Fibroblast of the aortic adventitia (primary cell): ENCODE measurements around the gene CHD6. TPM values are rescaled to one million over a fixed set of nuclear protein-coding genes. Genes with fewer than 3 reads are reported as not detected.

Experiments used
- DNase-seq: peaks from one replicate; pipeline ENCODE4 v3.0.0-alpha.2; 2010; ENCODE audit warnings: low read depth
- H3K4me3 ChIP-seq: 2 replicates; pipeline ENCODE4 v1.5.1; 2011; ENCODE audit warnings: low read depth, mild to moderate bottlenecking, control low read depth, low read length, moderate library complexity
- total RNA-seq: library from RNA; depleted of rRNA; stranded (reverse); fragments of >200 nt; gene quantifications from 2 replicates; pipeline ENCODE4 v1.2.3, GENCODE V29; 2012; ENCODE audit warnings: low replicate concordance
- TF ChIP-seq, protein P1 (sequence below): IDR thresholded peaks from 2 replicates; pipeline ENCODE4 v1.5.1; 2011; ENCODE audit warnings: mild to moderate bottlenecking, low read length, control low read depth, inconsistent platforms; ENCODE audit not compliant: insufficient read depth

The CHD6 gene
- total RNA-seq, 1 donor: 29.7 TPM

DNA sequence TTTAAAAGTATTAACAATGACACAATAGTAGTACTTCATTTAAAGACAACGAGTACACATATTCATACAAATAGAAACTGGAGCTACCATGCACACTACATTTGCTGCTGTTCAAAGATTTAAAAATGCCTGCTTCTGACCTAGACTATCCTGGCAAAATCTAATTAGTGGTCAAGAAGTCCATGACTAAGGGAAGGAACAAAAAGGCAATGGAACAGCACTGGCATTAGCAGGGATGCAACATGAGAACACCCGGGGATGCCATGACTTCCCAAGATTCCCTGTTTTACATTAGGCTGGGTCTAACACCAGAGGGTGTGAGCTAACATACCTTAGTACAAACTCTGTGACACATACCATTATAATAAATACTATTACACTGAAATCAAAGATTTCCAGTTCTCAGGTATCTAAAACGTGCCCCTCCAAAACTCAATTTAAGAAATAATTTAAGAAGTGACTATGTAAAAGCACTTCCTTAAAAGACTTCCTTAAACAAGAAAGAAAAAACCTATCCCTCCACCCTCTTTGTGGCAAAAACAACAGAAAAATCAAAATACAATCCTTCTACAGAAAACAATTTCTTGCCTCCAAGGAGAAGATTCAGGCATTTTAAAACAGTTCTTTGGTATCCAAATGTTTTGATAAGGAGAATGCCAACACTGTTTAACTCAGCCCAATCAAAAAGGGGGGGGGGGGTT is 25.5 kb downstream of the CHD6 start:
- no peak for DNase-seq
- H3K4me3 ChIP-seq: no peak overlapping the region
- TF ChIP-seq, protein P1, sequence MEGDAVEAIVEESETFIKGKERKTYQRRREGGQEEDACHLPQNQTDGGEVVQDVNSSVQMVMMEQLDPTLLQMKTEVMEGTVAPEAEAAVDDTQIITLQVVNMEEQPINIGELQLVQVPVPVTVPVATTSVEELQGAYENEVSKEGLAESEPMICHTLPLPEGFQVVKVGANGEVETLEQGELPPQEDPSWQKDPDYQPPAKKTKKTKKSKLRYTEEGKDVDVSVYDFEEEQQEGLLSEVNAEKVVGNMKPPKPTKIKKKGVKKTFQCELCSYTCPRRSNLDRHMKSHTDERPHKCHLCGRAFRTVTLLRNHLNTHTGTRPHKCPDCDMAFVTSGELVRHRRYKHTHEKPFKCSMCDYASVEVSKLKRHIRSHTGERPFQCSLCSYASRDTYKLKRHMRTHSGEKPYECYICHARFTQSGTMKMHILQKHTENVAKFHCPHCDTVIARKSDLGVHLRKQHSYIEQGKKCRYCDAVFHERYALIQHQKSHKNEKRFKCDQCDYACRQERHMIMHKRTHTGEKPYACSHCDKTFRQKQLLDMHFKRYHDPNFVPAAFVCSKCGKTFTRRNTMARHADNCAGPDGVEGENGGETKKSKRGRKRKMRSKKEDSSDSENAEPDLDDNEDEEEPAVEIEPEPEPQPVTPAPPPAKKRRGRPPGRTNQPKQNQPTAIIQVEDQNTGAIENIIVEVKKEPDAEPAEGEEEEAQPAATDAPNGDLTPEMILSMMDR: no peak

DNA sequence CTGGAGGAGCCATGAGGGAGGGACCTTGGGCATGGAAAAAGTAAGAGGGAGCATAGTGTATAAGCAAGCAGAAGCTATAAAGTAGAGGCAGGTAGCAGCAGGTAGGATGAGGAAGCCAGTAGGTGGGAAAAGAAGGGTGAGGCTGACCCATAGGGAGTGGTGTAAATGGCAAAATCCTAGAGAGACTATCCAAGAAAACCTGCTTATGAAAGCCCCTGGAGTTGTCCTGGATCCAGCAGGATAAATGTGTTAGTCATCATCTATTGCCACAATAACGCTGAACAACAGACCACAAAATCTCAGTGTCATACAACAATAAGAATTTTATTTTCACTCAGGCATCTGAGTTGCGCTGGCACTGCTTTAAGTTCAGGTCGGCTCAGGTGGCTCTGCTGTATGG is 30.2 kb downstream of the CHD6 start:
- peak; percentile 64 for DNase-seq
- H3K4me3 ChIP-seq: no peak overlapping the region
- TF ChIP-seq, protein P1: no peak

DNA sequence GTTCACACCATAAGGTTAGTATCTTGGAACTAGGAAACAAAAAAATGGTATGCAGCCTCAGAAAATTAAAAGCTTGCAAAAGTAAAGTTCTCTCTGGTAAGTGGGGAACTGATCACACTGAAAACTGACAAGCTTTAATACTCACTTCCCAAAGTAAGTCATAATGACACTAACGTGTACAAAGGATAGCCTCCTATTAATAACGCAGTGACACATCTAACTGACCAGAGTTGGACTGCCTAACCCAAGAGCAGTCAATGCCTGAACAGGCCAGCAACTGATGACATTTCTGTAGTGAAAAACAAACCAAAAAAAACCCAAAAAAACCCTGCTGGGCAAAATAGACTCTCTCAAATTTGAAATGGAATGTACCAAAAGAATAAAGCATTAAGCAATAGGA is 30.7 kb downstream of the CHD6 start:
- H3K4me3 ChIP-seq: no peak overlapping the region
- DNase-seq: no peak
- TF ChIP-seq, protein P1: no peak

DNA sequence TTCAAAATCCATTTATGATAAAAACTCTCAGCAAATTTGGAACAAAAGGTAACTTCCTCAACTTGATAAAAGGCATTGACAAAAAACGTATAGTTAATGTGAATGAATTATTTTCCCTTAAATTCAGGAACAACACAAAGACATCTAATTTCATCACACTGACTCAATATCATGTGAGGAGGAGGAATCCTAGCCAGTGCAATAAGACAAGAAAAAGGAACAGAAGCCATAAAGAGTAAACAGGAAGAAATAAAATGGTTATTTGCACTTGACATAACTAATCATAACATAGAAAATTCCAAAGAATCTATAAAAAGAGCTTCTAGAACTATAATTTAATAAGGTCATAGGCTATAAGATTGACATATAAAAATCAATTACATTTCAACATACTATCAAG is 31.4 kb downstream of the CHD6 start:
- TF ChIP-seq, protein P1: no peak

DNA sequence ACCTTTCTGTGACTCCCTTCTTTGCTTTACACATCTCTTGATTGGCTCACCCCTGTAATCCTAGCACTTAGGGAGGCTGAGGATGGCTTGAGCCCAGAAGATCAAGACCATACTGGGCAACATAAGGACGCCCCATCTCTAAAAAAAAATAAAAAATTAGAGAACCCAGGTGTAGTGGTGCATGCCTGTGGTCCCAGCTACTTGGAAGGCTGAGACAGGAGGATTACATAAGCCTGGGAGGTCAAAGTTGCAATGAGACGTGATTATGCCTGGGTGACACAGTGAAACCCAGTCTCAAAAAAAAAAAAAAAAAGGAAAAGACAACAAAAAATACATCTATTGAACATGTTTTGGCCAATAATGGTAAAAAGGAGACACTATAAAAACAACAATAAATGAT is 37.8 kb downstream of the CHD6 start:
- DNase-seq: no peak
- TF ChIP-seq, protein P1: no peak
- no peak overlapping the region for H3K4me3 ChIP-seq

More for the DNA sequence above, 31.4 kb downstream of the CHD6 start:
- DNase-seq: no peak
- H3K4me3 ChIP-seq: no peak overlapping the region

DNA sequence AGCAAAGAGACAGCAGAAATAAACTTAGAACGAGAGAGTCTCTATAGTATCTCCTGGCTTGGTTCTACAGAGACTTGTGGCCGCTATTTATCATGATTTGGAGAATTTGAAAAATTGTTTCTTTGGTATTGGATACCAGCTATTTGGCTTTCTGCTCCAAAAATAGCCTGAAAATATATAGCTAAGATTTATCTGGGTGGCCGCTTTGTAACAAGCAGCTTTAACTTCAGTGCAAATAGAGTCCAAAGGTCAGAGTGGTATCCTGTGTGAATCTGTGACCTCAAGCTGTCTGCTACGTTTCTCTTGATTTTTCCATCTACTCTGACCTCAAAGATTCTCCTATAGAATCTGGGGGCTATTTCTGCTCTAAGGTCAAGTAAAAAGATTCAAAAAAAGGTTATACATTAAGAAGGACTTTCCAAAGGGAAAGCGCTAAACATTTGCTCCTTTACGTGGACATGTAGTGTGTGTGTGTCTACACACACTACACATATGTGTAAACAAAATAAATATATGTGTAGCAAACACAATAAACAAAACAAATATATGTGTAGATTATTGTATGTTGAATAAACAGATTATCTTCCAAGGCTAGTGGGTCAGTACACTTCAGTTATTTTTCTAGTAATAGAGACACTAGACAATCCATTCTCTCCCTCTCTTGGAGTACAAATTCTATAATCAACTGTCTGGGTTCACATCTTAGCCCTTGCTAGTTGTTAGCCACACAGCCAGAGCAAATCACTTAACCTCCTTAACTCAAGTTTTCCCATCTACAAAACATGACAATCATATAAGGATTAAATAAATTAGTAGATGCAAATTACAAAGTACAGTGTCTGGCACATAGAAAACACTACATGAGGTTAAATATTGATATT is 40.8 kb downstream of the CHD6 start:
- DNase-seq: no peak
- H3K4me3 ChIP-seq: no peak overlapping the region
- TF ChIP-seq, protein P1: no peak
